ENCODE results near the gene NPIPA8. TPM values are rescaled to one million over a fixed set of nuclear protein-coding genes. Genes with fewer than 3 reads are reported as not detected.
"Not testable (repeated sequence)": the region's sequence is repeated elsewhere in the genome, so short reads cannot be mapped to it uniquely, and the experiment has no call there.

NPIPA8 gene
- under 1 TPM in 2 of 3 donors, not detected in 1; 0.15 to 0.34 TPM for total RNA-seq

DNA sequence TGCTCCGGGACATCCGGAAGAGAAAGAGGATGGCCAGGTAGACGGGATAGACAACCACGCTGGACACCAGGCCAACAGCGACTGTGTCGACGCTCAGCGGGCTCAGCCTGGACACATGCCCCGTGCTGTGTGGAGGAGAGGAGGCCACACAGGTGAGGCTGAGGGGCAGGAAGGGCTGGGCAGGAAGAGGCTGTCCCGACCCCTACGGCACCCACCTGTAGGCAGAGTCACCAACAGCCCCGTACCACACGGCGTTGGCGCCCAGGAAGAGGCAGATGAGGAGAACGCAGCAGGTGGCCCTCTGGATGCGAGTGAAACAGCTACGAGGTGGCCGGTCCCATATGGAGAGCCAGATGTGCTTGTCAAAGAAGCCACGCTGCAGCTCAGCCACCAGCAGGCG lies at the start of gene NPIPA8:
TSS of gene NPIPA8 (minus strand) at position 101 of the 400 bp plus-strand sequence. CDS start 4,074 bp downstream, outside the sequence.
- H3K4me3 Mint-ChIP-seq; H3K36me3 Mint-ChIP-seq (ENCODE audit: insufficient read depth); H3K9me3 Mint-ChIP-seq; H3K4me1 Mint-ChIP-seq (ENCODE audit: low read depth); H3K27me3 Mint-ChIP-seq (ENCODE audit: low read depth); ATAC-seq; DNase-seq: not testable (repeated sequence)

- not testable (repeated sequence) for H3K4me3 Mint-ChIP-seq; DNase-seq; H3K36me3 Mint-ChIP-seq (ENCODE audit: insufficient read depth); H3K4me1 Mint-ChIP-seq (ENCODE audit: low read depth); H3K27me3 Mint-ChIP-seq (ENCODE audit: low read depth); H3K9me3 Mint-ChIP-seq; ATAC-seq
Observed at GRCh38 chr16:18385285-18385684, 48.7 kb upstream of the NPIPA8 start.

- not testable (repeated sequence) for H3K27me3 Mint-ChIP-seq (ENCODE audit: low read depth); ATAC-seq; H3K9me3 Mint-ChIP-seq; H3K36me3 Mint-ChIP-seq (ENCODE audit: insufficient read depth); DNase-seq; H3K4me3 Mint-ChIP-seq; H3K4me1 Mint-ChIP-seq (ENCODE audit: low read depth)
Observed at GRCh38 chr16:18384869-18385268, 48.3 kb upstream of the NPIPA8 start.

- H3K27me3 Mint-ChIP-seq (ENCODE audit: low read depth); H3K4me1 Mint-ChIP-seq (ENCODE audit: low read depth); H3K36me3 Mint-ChIP-seq (ENCODE audit: insufficient read depth); H3K9me3 Mint-ChIP-seq; H3K4me3 Mint-ChIP-seq; ATAC-seq; DNase-seq: not testable (repeated sequence)
Observed at GRCh38 chr16:18384098-18384636, 47.6 kb upstream of the NPIPA8 start.

- DNase-seq; H3K27me3 Mint-ChIP-seq (ENCODE audit: low read depth); H3K4me3 Mint-ChIP-seq; ATAC-seq; H3K9me3 Mint-ChIP-seq; H3K36me3 Mint-ChIP-seq (ENCODE audit: insufficient read depth); H3K4me1 Mint-ChIP-seq (ENCODE audit: low read depth): not testable (repeated sequence)
Observed at GRCh38 chr16:18382696-18383095, 46.2 kb upstream of the NPIPA8 start.

DNA sequence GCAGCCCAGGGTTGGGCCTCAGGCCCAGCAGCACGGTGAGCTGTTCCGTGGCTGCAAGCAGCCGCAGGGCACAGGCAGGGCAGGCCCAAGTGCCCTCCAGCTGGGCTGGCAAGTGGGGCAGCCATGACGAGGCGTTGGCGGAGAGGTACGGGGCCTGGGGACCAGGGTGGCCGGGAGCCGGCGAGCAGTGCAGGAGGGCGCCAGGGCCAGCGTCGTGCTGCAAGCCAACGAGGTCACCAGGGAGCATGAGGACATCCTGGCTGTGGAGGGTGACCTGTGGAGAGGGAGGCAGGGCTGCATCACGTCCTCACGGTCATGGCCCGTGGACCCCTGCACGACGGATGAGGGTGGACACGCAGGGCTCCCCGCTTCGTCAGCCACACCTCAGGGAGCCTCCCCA lies 11.2 kb upstream of the NPIPA8 start:
- not testable (repeated sequence) for ATAC-seq; H3K36me3 Mint-ChIP-seq (ENCODE audit: insufficient read depth); H3K27me3 Mint-ChIP-seq (ENCODE audit: low read depth); H3K4me3 Mint-ChIP-seq; DNase-seq; H3K4me1 Mint-ChIP-seq (ENCODE audit: low read depth); H3K9me3 Mint-ChIP-seq

GRCh38 chr16:18346993-18347392 lies 10.5 kb upstream of the NPIPA8 start:
- ATAC-seq; H3K9me3 Mint-ChIP-seq; H3K4me3 Mint-ChIP-seq; H3K27me3 Mint-ChIP-seq (ENCODE audit: low read depth); H3K36me3 Mint-ChIP-seq (ENCODE audit: insufficient read depth); H3K4me1 Mint-ChIP-seq (ENCODE audit: low read depth); DNase-seq: not testable (repeated sequence)

GRCh38 chr16:18344634-18345033 lies 8.1 kb upstream of the NPIPA8 start:
- not testable (repeated sequence) for H3K4me3 Mint-ChIP-seq; ATAC-seq; H3K36me3 Mint-ChIP-seq (ENCODE audit: insufficient read depth); DNase-seq; H3K27me3 Mint-ChIP-seq (ENCODE audit: low read depth); H3K4me1 Mint-ChIP-seq (ENCODE audit: low read depth); H3K9me3 Mint-ChIP-seq

GRCh38 chr16:18341986-18342385 lies 5.5 kb upstream of the NPIPA8 start:
- not testable (repeated sequence) for H3K36me3 Mint-ChIP-seq (ENCODE audit: insufficient read depth); H3K4me1 Mint-ChIP-seq (ENCODE audit: low read depth); H3K9me3 Mint-ChIP-seq; DNase-seq; ATAC-seq; H3K4me3 Mint-ChIP-seq; H3K27me3 Mint-ChIP-seq (ENCODE audit: low read depth)

DNA sequence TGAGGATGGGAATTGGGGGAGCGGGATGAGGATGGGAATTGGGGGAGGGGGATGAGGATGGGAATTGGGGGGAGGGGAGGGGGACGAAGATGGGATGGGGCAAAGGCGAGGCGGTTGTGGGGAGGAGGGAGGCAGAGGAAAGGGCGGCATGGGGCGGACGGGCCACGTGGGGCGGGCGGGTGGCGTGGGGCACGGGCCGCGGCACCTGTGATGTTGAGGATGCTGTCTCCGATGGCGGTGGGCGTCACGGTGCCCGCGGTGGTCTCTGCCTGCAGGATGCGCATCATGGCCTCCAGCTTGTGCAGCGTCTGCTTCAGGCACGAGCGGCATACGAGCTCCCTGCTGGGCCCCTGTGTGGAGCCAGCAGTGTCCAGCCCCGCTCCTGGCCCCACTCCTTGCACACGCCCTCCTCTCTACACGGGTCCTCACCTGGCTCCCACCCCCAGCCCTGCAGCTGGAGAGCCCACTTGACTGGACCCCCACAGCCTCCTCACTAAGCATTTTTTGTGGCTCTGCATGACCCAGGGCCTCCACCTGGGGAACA lies 5.0 kb upstream of the NPIPA8 start:
- H3K9me3 Mint-ChIP-seq; ATAC-seq; H3K4me1 Mint-ChIP-seq (ENCODE audit: low read depth); H3K27me3 Mint-ChIP-seq (ENCODE audit: low read depth); H3K36me3 Mint-ChIP-seq (ENCODE audit: insufficient read depth); DNase-seq; H3K4me3 Mint-ChIP-seq: not testable (repeated sequence)

DNA sequence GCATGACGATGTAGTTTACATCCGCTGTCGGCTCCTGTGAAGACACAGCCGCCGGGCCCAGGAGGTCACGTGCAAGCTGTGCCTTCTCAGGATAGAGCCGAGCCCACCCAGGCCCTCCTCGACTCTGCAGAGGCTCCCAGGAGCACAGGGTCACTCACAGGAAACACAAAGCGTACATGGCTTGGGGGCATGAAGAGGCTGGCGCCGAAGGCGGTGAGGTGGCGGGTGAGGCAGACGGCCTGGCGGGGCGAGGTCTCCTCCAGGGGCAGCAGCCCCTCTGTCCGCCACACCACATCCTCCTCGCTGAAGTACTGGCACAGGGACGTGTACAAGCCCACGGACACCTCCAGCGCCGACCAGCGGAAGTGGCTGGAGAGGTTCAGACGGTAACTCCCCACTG lies 2.7 kb upstream of the NPIPA8 start:
- not testable (repeated sequence) for H3K27me3 Mint-ChIP-seq (ENCODE audit: low read depth); H3K36me3 Mint-ChIP-seq (ENCODE audit: insufficient read depth); H3K4me1 Mint-ChIP-seq (ENCODE audit: low read depth); H3K4me3 Mint-ChIP-seq; H3K9me3 Mint-ChIP-seq; ATAC-seq; DNase-seq

DNA sequence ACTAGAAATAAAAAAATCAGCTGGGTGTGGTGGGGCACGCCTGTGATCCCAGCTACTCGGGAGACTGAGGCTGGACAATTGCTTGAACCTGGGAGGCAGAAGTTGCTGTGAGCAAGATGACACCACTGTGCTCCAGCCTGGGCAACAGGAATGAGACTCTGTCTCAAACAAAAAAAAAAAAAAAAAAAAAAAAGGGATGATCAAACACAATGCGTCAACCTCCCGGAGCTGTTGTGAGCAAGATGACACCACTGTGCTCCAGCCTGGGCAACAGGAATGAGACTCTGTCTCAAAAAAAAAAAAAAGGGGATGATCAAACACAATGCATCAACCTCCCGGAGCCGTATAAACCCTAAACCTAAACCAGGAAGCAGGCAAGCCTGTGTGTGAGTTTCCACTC lies 24.7 kb downstream of the NPIPA8 start:
- H3K27me3 Mint-ChIP-seq (ENCODE audit: low read depth); ATAC-seq; H3K9me3 Mint-ChIP-seq; H3K36me3 Mint-ChIP-seq (ENCODE audit: insufficient read depth); H3K4me3 Mint-ChIP-seq; H3K4me1 Mint-ChIP-seq (ENCODE audit: low read depth); DNase-seq: not testable (repeated sequence)

DNA sequence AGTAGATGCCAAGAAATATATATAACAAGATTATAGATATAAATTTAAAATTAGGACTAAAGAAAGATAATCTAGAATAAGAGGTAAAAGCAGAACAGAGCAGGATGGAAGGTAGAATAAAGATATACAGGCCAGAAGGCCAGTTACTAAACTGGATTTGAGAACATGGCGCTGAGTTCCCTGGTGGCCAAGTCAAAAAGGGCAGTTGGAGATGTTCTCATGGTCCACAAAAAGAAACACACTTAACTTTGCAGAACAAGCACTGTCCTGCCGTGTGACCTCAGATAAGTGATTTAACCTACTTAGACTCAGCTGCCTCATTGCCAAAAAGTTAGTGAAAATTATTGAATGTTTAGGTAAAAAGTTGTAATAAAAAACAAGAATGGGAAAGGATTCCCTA lies 27.4 kb downstream of the NPIPA8 start:
- not testable (repeated sequence) for DNase-seq; H3K27me3 Mint-ChIP-seq (ENCODE audit: low read depth); H3K4me3 Mint-ChIP-seq; H3K9me3 Mint-ChIP-seq; ATAC-seq; H3K4me1 Mint-ChIP-seq (ENCODE audit: low read depth); H3K36me3 Mint-ChIP-seq (ENCODE audit: insufficient read depth)

DNA sequence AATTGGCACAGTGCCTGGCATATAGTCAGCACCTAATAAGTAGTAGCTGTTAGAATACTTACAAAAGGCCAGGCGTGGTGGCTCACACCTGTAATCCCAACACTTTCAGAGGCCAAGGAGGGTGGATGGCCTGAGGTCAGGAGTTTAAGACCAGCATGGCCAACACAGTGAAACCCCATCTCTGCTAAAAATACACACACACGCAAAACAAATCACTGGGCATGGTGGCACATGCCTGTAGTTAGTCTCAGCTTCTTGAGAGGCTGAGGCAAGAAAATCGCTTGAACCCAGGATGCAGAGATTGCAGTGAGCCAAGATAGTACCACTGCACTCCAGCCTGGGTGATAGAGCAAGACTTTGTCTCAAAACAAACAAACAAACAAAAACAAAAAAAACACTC lies 29.3 kb downstream of the NPIPA8 start:
- not testable (repeated sequence) for H3K9me3 Mint-ChIP-seq; H3K4me1 Mint-ChIP-seq (ENCODE audit: low read depth); ATAC-seq; H3K4me3 Mint-ChIP-seq; H3K36me3 Mint-ChIP-seq (ENCODE audit: insufficient read depth); DNase-seq; H3K27me3 Mint-ChIP-seq (ENCODE audit: low read depth)

DNA sequence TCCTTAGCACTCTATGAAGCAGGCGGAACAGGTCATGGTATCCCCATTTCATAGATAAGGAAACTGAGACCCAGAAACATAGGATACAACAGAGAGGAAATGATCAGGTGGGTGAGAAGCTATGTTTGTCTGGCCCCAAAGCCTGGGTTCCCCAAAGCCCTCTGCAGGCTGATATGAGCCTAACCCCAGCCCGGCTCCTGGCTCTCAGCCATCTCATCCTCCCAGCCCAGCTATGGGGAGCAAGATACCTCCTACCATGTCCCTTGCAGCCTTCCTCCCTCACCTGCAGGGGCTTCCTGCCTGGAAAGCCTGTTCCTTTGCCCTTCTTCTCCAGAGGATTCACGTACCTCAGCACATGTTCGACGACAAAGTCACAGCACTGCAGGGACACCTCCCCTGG lies 30.5 kb downstream of the NPIPA8 start:
- not testable (repeated sequence) for H3K4me3 Mint-ChIP-seq

More for the DNA sequence above, 30.5 kb downstream of the NPIPA8 start:
- not testable (repeated sequence) for H3K36me3 Mint-ChIP-seq (ENCODE audit: insufficient read depth); H3K27me3 Mint-ChIP-seq (ENCODE audit: low read depth); ATAC-seq; DNase-seq; H3K9me3 Mint-ChIP-seq; H3K4me1 Mint-ChIP-seq (ENCODE audit: low read depth)
